ENCODE results near the gene SERTAD2. TPM values are rescaled to one million over a fixed set of nuclear protein-coding genes. Genes with fewer than 3 reads are reported as not detected.

SERTAD2 gene
- total RNA-seq, 4 donors from 2014 or later, result 8.7 to 10.3 (median 9.8) TPM

- no peaks in the 10 kb centered on the region for H3K27me3 ChIP-seq
- H3K4me3 ChIP-seq, result no peak overlapping the region
- H3K4me1 ChIP-seq, result peaks cover 0 to 35% (median 3%) of the 10 kb centered on the region in 4 donors
- DNase-seq, result peak in 1 of 3 donors; percentile 25
- no peak overlapping the region for H3K27ac ChIP-seq
- TF ChIP-seq CTCF (IDR thresholded peaks at IDR 0.05), result no peak
- TF ChIP-seq POLR2A (IDR thresholded peaks at IDR 0.05), result no peak
- no peaks in the 10 kb centered on the region for H3K9me3 ChIP-seq
- no peaks in the 10 kb centered on the region for H3K36me3 ChIP-seq
These were observed 43.3 kb downstream of the SERTAD2 start for GRCh38 chr2:64610316-64610855.

GRCh38 chr2:64609942-64610281 is 43.8 kb downstream of the SERTAD2 start:
- DNase-seq, result peak in 1 of 3 donors; percentile 23
- no peaks in the 10 kb centered on the region for H3K27me3 ChIP-seq
- no peaks in the 10 kb centered on the region for H3K9me3 ChIP-seq
- peak overlapping the region; percentile 51 to 80 (median 62) for H3K4me3 ChIP-seq
- H3K36me3 ChIP-seq, result no peaks in the 10 kb centered on the region
- peak overlapping the region; percentile 64 to 79 (median 74) for H3K27ac ChIP-seq
- TF ChIP-seq CTCF (IDR thresholded peaks at IDR 0.05) (no peak), POLR2A (IDR thresholded peaks at IDR 0.05) (no peak)
- H3K4me1 ChIP-seq, result peaks cover 0 to 39% (median 3%) of the 10 kb centered on the region in 4 donors

GRCh38 chr2:64609227-64609941 is 44.3 kb downstream of the SERTAD2 start:
- H3K27me3 ChIP-seq, result no peaks in the 10 kb centered on the region
- peaks cover 0 to 42% (median 3%) of the 10 kb centered on the region in 4 donors for H3K4me1 ChIP-seq
- H3K9me3 ChIP-seq, result no peaks in the 10 kb centered on the region
- H3K27ac ChIP-seq, result peak overlapping the region; percentile 64 to 79 (median 74)
- peak; percentile 47 to 85 (median 80) for DNase-seq
- peak overlapping the region; percentile 51 to 80 (median 62) for H3K4me3 ChIP-seq
- H3K36me3 ChIP-seq, result no peaks in the 10 kb centered on the region
- TF ChIP-seq CTCF (IDR thresholded peaks at IDR 0.05) (peak; percentile 3 to 80 (median 43)), POLR2A (IDR thresholded peaks at IDR 0.05) (peak in 1 of 2 donors; percentile 44)

- Histone ChIP-seq H3K27ac (peak overlapping the region; percentile 64 to 79 (median 74)), H3K9me3 (no peaks in the 10 kb centered on the region), H3K4me1 (peaks cover 0 to 42% (median 3%) of the 10 kb centered on the region in 4 donors), H3K4me3 (peak overlapping the region; percentile 51 to 80 (median 62)), H3K27me3 (no peaks in the 10 kb centered on the region), H3K36me3 (no peaks in the 10 kb centered on the region)
- TF ChIP-seq POLR2A (IDR thresholded peaks at IDR 0.05) (no peak), CTCF (IDR thresholded peaks at IDR 0.05) (no peak)
- peak in 1 of 3 donors; percentile 56 for DNase-seq
These were observed 44.9 kb downstream of the SERTAD2 start for GRCh38 chr2:64608867-64609226.

- no peak for TF ChIP-seq POLR2A (IDR thresholded peaks at IDR 0.05)
- no peak for TF ChIP-seq CTCF (IDR thresholded peaks at IDR 0.05)
- Histone ChIP-seq H3K9me3 (no peaks in the 10 kb centered on the region), H3K4me3 (peak overlapping the region in 1 of 4 donors; percentile 26)
These were observed 46.1 kb downstream of the SERTAD2 start for GRCh38 chr2:64607381-64608304.

More at GRCh38 chr2:64607381-64608304, 46.1 kb downstream of the SERTAD2 start:
- no peaks in the 10 kb centered on the region for H3K27me3 ChIP-seq
- peak in 2 of 3 donors; percentile 77 to 78 for DNase-seq
- peaks cover 0 to 42% (median 3%) of the 10 kb centered on the region in 4 donors for H3K4me1 ChIP-seq
- peak overlapping the region; percentile 40 to 71 (median 56) for H3K27ac ChIP-seq
- no peaks in the 10 kb centered on the region for H3K36me3 ChIP-seq
